Astrocyte (in vitro differentiated cells and primary cell): ENCODE results near the gene HEATR9. TPM values are rescaled to one million over a fixed set of nuclear protein-coding genes. Genes with fewer than 3 reads are reported as not detected.

ENCODE experiments used
- DNase-seq: peaks from one replicate; pipeline ENCODE4 v3.0.0-alpha.2; 2010; ENCODE audit warnings: low read depth
- FAIRE-seq: peaks from 2 replicates; lab custom pipeline; 2011; peaks lifted over from hg19 to GRCh38; lab: Jason Lieb, UNC
- H2AFZ ChIP-seq: 2 replicates; pipeline ENCODE4 v1.6.0; 2012; ENCODE audit warnings: low read depth, low read length, inconsistent platforms
- H3K27ac ChIP-seq: 2 replicates; pipeline ENCODE4 v1.5.1; 2011; ENCODE audit warnings: low read depth, low read length, inconsistent platforms
- H3K27me3 ChIP-seq: 2 replicates; pipeline ENCODE4 v1.6.0; 2011; ENCODE audit warnings: low read length, inconsistent platforms; ENCODE audit not compliant: insufficient read depth
- H3K36me3 ChIP-seq: 2 replicates; pipeline ENCODE4 v1.5.1; 2011; ENCODE audit warnings: low read length, inconsistent platforms; ENCODE audit not compliant: insufficient read depth
- H3K4me1 ChIP-seq: 2 replicates; pipeline ENCODE4 v1.5.1; 2011; ENCODE audit warnings: low read length, inconsistent platforms; ENCODE audit not compliant: insufficient read depth
- H3K4me2 ChIP-seq: 2 replicates; pipeline ENCODE4 v1.6.0; 2012; ENCODE audit warnings: low read length, inconsistent platforms
- H3K4me3 ChIP-seq: 2 replicates; pipeline ENCODE4 v1.5.1; 2011; ENCODE audit warnings: low read depth, mild to moderate bottlenecking, low read length, inconsistent platforms; ENCODE audit not compliant: insufficient read depth
- H3K79me2 ChIP-seq: 2 replicates; pipeline ENCODE4 v1.6.0; 2012; ENCODE audit warnings: mild to moderate bottlenecking, low read length, inconsistent platforms; ENCODE audit not compliant: insufficient read depth
- H3K9ac ChIP-seq: 2 replicates; pipeline ENCODE4 v1.6.0; 2012; ENCODE audit warnings: mild to moderate bottlenecking, low read length, inconsistent platforms
- H3K9me3 ChIP-seq: 2 replicates; pipeline ENCODE4 v1.5.1; 2012; ENCODE audit warnings: low read depth, mild to moderate bottlenecking, low read length, inconsistent platforms; ENCODE audit not compliant: insufficient read depth
- H4K20me1 ChIP-seq: 2 replicates; pipeline ENCODE4 v1.6.0; 2012; ENCODE audit warnings: low read length, inconsistent platforms; ENCODE audit not compliant: insufficient read depth
- H3K27ac Mint-ChIP-seq: one replicate; pipeline ENCODE4 v1.8.0; 2021; ENCODE audit warnings: mild to moderate bottlenecking, mixed read lengths; ENCODE audit not compliant: unreplicated experiment
- H3K27me3 Mint-ChIP-seq: one replicate; pipeline ENCODE4 v1.8.0; 2021; ENCODE audit warnings: low read depth, mixed read lengths; ENCODE audit not compliant: unreplicated experiment
- H3K36me3 Mint-ChIP-seq: one replicate; pipeline ENCODE4 v1.8.0; 2021; ENCODE audit warnings: low read depth, mixed read lengths; ENCODE audit not compliant: unreplicated experiment
- H3K4me1 Mint-ChIP-seq: one replicate; pipeline ENCODE4 v1.8.0; 2021; ENCODE audit warnings: low read depth, mixed read lengths; ENCODE audit not compliant: unreplicated experiment
- H3K4me3 Mint-ChIP-seq: one replicate; pipeline ENCODE4 v1.8.0; 2021; ENCODE audit warnings: mild to moderate bottlenecking, moderate library complexity, mixed read lengths; ENCODE audit not compliant: unreplicated experiment
- H3K9me3 Mint-ChIP-seq: one replicate; pipeline ENCODE4 v1.8.0; 2021; ENCODE audit warnings: mild to moderate bottlenecking, mixed read lengths; ENCODE audit not compliant: unreplicated experiment
- EZH2 ChIP-seq: IDR thresholded peaks from 2 replicates; pipeline ENCODE4 v1.6.1; 2012; ENCODE audit warnings: mild to moderate bottlenecking, low read length, inconsistent platforms; ENCODE audit not compliant: insufficient read depth
- total RNA-seq: library from RNA; stranded (reverse); gene quantifications from 2 replicates; pipeline ENCODE4 v1.2.1, GENCODE V29; 2021
- TF ChIP-seq, protein P1 (sequence below): IDR thresholded peaks from 2 replicates; pipeline ENCODE4 v1.5.1; 2011; ENCODE audit warnings: low read depth, mild to moderate bottlenecking, inconsistent platforms, low read length, moderate library complexity; ENCODE audit not compliant: insufficient read depth

Gene HEATR9
- total RNA-seq, 1 donor from 2014 or later, result not detected

DNA sequence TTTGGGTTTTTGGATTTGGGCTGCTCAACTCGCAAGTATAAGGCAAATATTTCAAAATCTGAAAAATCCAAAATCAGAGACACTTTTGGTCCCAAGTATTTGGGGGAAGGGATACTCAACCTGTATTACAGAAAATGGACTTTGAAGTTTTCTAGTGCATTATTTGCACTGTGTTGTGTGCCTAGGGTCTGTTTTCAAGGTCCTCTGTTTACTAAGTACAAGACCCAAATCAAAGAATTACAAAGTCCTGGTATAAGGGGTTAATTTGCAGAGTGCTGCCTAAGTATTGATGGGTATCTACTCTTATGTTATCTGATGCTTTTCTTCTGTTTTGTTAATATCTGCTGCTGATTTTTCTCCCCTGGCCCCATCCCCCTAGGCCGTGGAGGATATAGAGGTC is 25.0 kb downstream of the HEATR9 start:
- FAIRE-seq (no peak), DNase-seq (no peak)
- Histone ChIP-seq H3K4me3 (no peak overlapping the region), H4K20me1 (peaks cover 46% of the 10 kb centered on the region), H2AFZ (no peak overlapping the region), H3K36me3 (peaks cover 49% of the 10 kb centered on the region), H3K9ac (no peak overlapping the region), H3K27ac (no peak overlapping the region), H3K79me2 (peaks cover 9% of the 10 kb centered on the region), H3K27me3 (no peaks in the 10 kb centered on the region), H3K4me2 (no peak overlapping the region), H3K4me1 (no peaks in the 10 kb centered on the region), H3K9me3 (no peaks in the 10 kb centered on the region)
- H3K27ac Mint-ChIP-seq, result no peak overlapping the region
- H3K36me3 Mint-ChIP-seq, result peaks cover 17% of the 10 kb centered on the region
- H3K4me3 Mint-ChIP-seq, result no peak overlapping the region
- H3K27me3 Mint-ChIP-seq, result no peaks in the 10 kb centered on the region
- no peaks in the 10 kb centered on the region for H3K9me3 Mint-ChIP-seq
- TF ChIP-seq, protein P1, sequence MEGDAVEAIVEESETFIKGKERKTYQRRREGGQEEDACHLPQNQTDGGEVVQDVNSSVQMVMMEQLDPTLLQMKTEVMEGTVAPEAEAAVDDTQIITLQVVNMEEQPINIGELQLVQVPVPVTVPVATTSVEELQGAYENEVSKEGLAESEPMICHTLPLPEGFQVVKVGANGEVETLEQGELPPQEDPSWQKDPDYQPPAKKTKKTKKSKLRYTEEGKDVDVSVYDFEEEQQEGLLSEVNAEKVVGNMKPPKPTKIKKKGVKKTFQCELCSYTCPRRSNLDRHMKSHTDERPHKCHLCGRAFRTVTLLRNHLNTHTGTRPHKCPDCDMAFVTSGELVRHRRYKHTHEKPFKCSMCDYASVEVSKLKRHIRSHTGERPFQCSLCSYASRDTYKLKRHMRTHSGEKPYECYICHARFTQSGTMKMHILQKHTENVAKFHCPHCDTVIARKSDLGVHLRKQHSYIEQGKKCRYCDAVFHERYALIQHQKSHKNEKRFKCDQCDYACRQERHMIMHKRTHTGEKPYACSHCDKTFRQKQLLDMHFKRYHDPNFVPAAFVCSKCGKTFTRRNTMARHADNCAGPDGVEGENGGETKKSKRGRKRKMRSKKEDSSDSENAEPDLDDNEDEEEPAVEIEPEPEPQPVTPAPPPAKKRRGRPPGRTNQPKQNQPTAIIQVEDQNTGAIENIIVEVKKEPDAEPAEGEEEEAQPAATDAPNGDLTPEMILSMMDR, result no peak
- no peak for TF ChIP-seq EZH2
- peaks cover 17% of the 10 kb centered on the region for H3K4me1 Mint-ChIP-seq

DNA sequence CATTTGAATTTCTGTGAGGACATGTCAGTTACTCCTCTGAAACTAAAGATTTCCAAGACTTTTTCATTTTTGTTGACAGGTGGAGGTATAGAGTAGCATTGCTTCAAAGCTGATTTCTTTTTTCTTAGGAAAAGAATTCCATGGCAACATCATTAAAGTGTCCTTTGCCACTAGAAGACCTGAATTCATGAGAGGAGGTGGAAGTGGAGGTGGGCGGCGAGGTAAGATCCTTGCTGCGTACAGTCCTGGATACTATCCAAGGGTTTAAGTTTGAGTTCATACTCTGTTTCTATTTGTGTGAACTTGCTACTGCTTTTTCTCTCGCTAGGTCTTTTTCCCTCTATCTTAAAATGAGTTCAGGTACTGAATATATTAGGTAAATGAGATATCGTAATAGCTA is 26.5 kb downstream of the HEATR9 start:
- no peak overlapping the region for H3K27ac Mint-ChIP-seq
- DNase-seq (no peak), FAIRE-seq (no peak)
- Histone ChIP-seq H2AFZ (no peak overlapping the region), H3K79me2 (peaks cover 11% of the 10 kb centered on the region), H3K4me1 (no peaks in the 10 kb centered on the region), H3K9ac (no peak overlapping the region), H3K27ac (no peak overlapping the region), H3K4me3 (no peak overlapping the region), H4K20me1 (peaks cover 32% of the 10 kb centered on the region), H3K9me3 (no peaks in the 10 kb centered on the region), H3K4me2 (no peak overlapping the region), H3K27me3 (no peaks in the 10 kb centered on the region), H3K36me3 (peaks cover 46% of the 10 kb centered on the region)
- H3K9me3 Mint-ChIP-seq, result no peaks in the 10 kb centered on the region
- no peak for TF ChIP-seq EZH2
- TF ChIP-seq, protein P1, result no peak
- no peaks in the 10 kb centered on the region for H3K27me3 Mint-ChIP-seq
- no peak overlapping the region for H3K4me3 Mint-ChIP-seq
- peaks cover 13% of the 10 kb centered on the region for H3K4me1 Mint-ChIP-seq
- peaks cover 22% of the 10 kb centered on the region for H3K36me3 Mint-ChIP-seq

DNA sequence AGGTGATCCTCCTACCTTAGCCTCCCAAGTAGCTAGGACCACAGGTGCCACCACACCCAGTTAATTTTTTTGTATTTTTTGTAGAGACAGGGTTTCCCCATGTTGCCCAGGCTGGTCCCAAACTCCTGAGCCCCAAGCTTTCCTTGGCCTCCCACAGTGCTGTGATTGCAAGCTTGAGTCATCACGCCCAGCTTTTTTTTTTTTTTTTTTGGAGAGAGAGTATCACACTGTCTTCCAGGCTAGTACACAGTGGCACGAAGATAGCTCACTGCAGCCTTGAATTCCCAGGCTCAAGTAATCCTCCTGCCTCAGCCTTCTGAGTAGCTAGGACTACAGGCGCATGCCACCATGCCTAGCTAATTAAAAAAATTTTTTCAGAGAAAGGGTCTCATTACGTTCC is 27.2 kb downstream of the HEATR9 start:
- H3K27me3 ChIP-seq, result no peaks in the 10 kb centered on the region
- H3K9ac ChIP-seq, result no peak overlapping the region
- peaks cover 30% of the 10 kb centered on the region for H4K20me1 ChIP-seq
- H3K4me3 ChIP-seq, result no peak overlapping the region
- FAIRE-seq, result no peak
- no peak for TF ChIP-seq EZH2
- TF ChIP-seq, protein P1, result no peak
- no peak overlapping the region for H2AFZ ChIP-seq
- no peaks in the 10 kb centered on the region for H3K4me1 ChIP-seq
- H3K9me3 Mint-ChIP-seq, result no peaks in the 10 kb centered on the region
- H3K4me3 Mint-ChIP-seq, result no peak overlapping the region
- no peaks in the 10 kb centered on the region for H3K9me3 ChIP-seq
- H3K27ac Mint-ChIP-seq, result no peak overlapping the region
- peaks cover 22% of the 10 kb centered on the region for H3K36me3 Mint-ChIP-seq
- peaks cover 10% of the 10 kb centered on the region for H3K4me1 Mint-ChIP-seq
- H3K79me2 ChIP-seq, result peaks cover 11% of the 10 kb centered on the region
- no peaks in the 10 kb centered on the region for H3K27me3 Mint-ChIP-seq
- no peak overlapping the region for H3K27ac ChIP-seq
- H3K36me3 ChIP-seq, result peaks cover 46% of the 10 kb centered on the region
- H3K4me2 ChIP-seq, result no peak overlapping the region
- DNase-seq, result no peak
